Heart left ventricle (tissue), 13 donors: ENCODE data around the gene IZUMO3.

Experiments
- CTCF ChIP-seq, 12 donors: fragments of 200-600 bp; sonication (generic) in 4 of 12; IDR thresholded peaks; one replicate each; pipeline versions ENCODE4 v1.5.0 to v1.8.0; 2018 to 2022; ENCODE audit warnings: antibody characterized with exemption in 12 of 12, mild to moderate bottlenecking in 5 of 12
- POLR2A ChIP-seq, 2 donors: fragments of 450-650 bp; IDR thresholded peaks; one replicate each; pipeline ENCODE4 v1.6.1; 2017; ENCODE audit warnings: antibody characterized with exemption in 2 of 2, mild to moderate bottlenecking in 2 of 2, moderate library complexity in 2 of 2
- donor health status: ischemic (EF 13 %, LVEDD 7.1; RV severe dilation, severe dysfunction).
- donor health status: DM: no; HTN: yes; CAD: no.
- donor health status: DM: no; HTN: no; CAD: no.
- donor health status: ischemic (EF 25% LVEDD 6.9; RV normal size, moderate dysfunction).
- donor health status: ischemic (EF 25% LVEDD 5.7; RV mildly dilated, moderate dysfunction).
- donor health status: ischemic (EF 35%, LVEDD 5.7; RV mildly dilated, moderate dysfunction).
- donor health status: nonischemic (EF 11% LVEDD 7.7; RV severe dilation, severe dysfunction).
- donor health status: DM: yes; HTN: yes; CAD: no.
- donor health status: PGD.
- donor health status: ischemic (EF 29% LVEDD 5.4; RV normal size, mild dysfunction).
- donor health status: nonischemic (EF 23%, LVEDD 6.1; RV moderate dilation, normal function).

- no peak for TF ChIP-seq POLR2A (IDR thresholded peaks at IDR 0.05)
- TF ChIP-seq CTCF (IDR thresholded peaks at IDR 0.05): no peak
Observed at GRCh38 chr9:24582146-24583126, 36.7 kb upstream of the IZUMO3 start.
